IMR-90 (cell line): Measurements from ENCODE around the gene KAT14. TPM values are rescaled to one million over a fixed set of nuclear protein-coding genes. Genes with fewer than 3 reads are reported as not detected.
"Not testable (repeated sequence)": the region's sequence is repeated elsewhere in the genome, so short reads cannot be mapped to it uniquely, and the experiment has no call there.

Experiments
- ATAC-seq: fragments of 200-7000 bp; cut with Tn5 transposase; 2 replicates; pipeline ENCODE4 v1.9.1; 2020; ENCODE audit warnings: low read depth, mild to moderate bottlenecking, moderate library complexity
- BruUV-seq: library from RNA; stranded (reverse); fragments of 400-500 nt; replicated peaks from 2 replicates; lab custom pipeline; 2021; lab: Mats Ljungman, UMichigan
- CTCF ChIA-PET: fragments of 300-600 bp; formaldehyde crosslinking; extraction: SDS; loops from one replicate; lab custom pipeline; 2021; ENCODE audit warnings: antibody characterized with exemption; lab: Yijun Ruan, JAX
- POLR2A ChIA-PET: fragments of 300-600 bp; sonication (Branson Sonifier 250); formaldehyde crosslinking; loops from one replicate; lab custom pipeline; 2022; ENCODE audit warnings: antibody characterized with exemption; ENCODE audit not compliant: unreplicated experiment; lab: Charles Lee
- DNase-seq: peaks from one replicate; pipeline ENCODE4 v3.0.0; 2013
- H2AFZ ChIP-seq: replicated peaks from 2 replicates; pipeline ENCODE3; 2013; ENCODE audit warnings: low read length, mild to moderate bottlenecking; ENCODE audit not compliant: poor library complexity
- H2AK5ac ChIP-seq: 2 replicates; pipeline ENCODE4 v1.6.1; 2013; ENCODE audit warnings: low read depth, low read length, inconsistent platforms
- H2AK9ac ChIP-seq: replicated peaks from 2 replicates; pipeline ENCODE3; 2013; ENCODE audit warnings: mild to moderate bottlenecking, low read depth, low read length, moderate library complexity; ENCODE audit not compliant: poor library complexity
- H2BK120ac ChIP-seq: 2 replicates; pipeline ENCODE4 v1.6.1; 2013; ENCODE audit warnings: low read depth, low read length, inconsistent platforms
- H2BK15ac ChIP-seq: 3 replicates; pipeline ENCODE4 v1.6.1; 2013; ENCODE audit warnings: low read depth, low read length, inconsistent platforms
- H2BK20ac ChIP-seq: 2 replicates; pipeline ENCODE4 v1.6.1; 2013; ENCODE audit warnings: low read depth, mild to moderate bottlenecking, inconsistent platforms, low read length, moderate library complexity
- H2BK5ac ChIP-seq: 2 replicates; pipeline ENCODE4 v1.6.1; 2013; ENCODE audit warnings: mild to moderate bottlenecking, low read depth, low read length, inconsistent platforms; ENCODE audit not compliant: poor library complexity, severe bottlenecking
- H3K14ac ChIP-seq: replicated peaks from 2 replicates; pipeline ENCODE4 v1.6.1; 2013; ENCODE audit warnings: low read depth, low read length, inconsistent platforms
- H3K18ac ChIP-seq: 2 replicates; pipeline ENCODE4 v1.6.1; 2013; ENCODE audit warnings: low read depth, low read length, control low read depth
- H3K23ac ChIP-seq: 2 replicates; pipeline ENCODE4 v1.6.1; 2013; ENCODE audit warnings: low read depth, low read length, inconsistent platforms
- H3K27ac ChIP-seq: 2 replicates; pipeline ENCODE4 v1.5.1; 2013; ENCODE audit warnings: mild to moderate bottlenecking, control low read depth, low read length; ENCODE audit not compliant: insufficient read depth
- H3K27me3 ChIP-seq: 2 replicates; pipeline ENCODE4 v1.6.1; 2013; ENCODE audit warnings: low read length; ENCODE audit not compliant: control insufficient read depth, insufficient read depth
- H3K36me3 ChIP-seq: 2 replicates; pipeline ENCODE4 v1.6.1; 2013; ENCODE audit warnings: low read length, mixed read lengths; ENCODE audit not compliant: control insufficient read depth, insufficient read depth
- H3K4ac ChIP-seq: 2 replicates; pipeline ENCODE4 v1.6.1; 2013; ENCODE audit warnings: low read depth, low read length, inconsistent platforms
- H3K4me1 ChIP-seq: 2 replicates; pipeline ENCODE4 v1.6.1; 2013; ENCODE audit warnings: low read length, mixed read lengths; ENCODE audit not compliant: control insufficient read depth, insufficient read depth
- H3K4me2 ChIP-seq: 2 replicates; pipeline ENCODE4 v1.6.1; 2013; ENCODE audit warnings: low read depth, mild to moderate bottlenecking, control low read depth, low read length, moderate library complexity
- H3K4me3 ChIP-seq: 2 replicates; pipeline ENCODE4 v1.5.1; 2013; ENCODE audit warnings: low read depth, mild to moderate bottlenecking, control low read depth, low read length, moderate library complexity; ENCODE audit not compliant: insufficient read depth
- H3K56ac ChIP-seq: 2 replicates; pipeline ENCODE4 v1.6.1; 2013; ENCODE audit warnings: low read length, inconsistent platforms; ENCODE audit not compliant: insufficient read depth; ENCODE audit errors: extremely low read depth
- H3K79me1 ChIP-seq, 2 experiments: 2 replicates each; pipeline ENCODE4 v1.6.1; 2013; ENCODE audit warnings: low read length in 2 of 2, inconsistent platforms in 1 of 2, low read depth in 1 of 2
- H3K9ac ChIP-seq: 2 replicates; pipeline ENCODE4 v1.6.1; 2013; ENCODE audit warnings: low read depth, low read length, control low read depth
- H3K9me1 ChIP-seq: 2 replicates; pipeline ENCODE4 v1.6.1; 2013; ENCODE audit warnings: low read length, inconsistent platforms; ENCODE audit not compliant: insufficient read depth
- H3K9me3 ChIP-seq: 2 replicates; pipeline ENCODE4 v1.6.1; 2013; ENCODE audit warnings: low read length; ENCODE audit not compliant: control insufficient read depth, insufficient read depth
- H4K20me1 ChIP-seq: 2 replicates; pipeline ENCODE4 v1.6.1; 2013; ENCODE audit warnings: low read length, inconsistent platforms; ENCODE audit not compliant: insufficient read depth
- H4K5ac ChIP-seq: 2 replicates; pipeline ENCODE4 v1.6.1; 2013; ENCODE audit warnings: mild to moderate bottlenecking, low read depth, low read length, control low read depth
- H4K8ac ChIP-seq, 2 experiments: 2 replicates each; pipeline ENCODE4 v1.6.1; 2013; ENCODE audit warnings: low read depth in 2 of 2, low read length in 2 of 2, control low read depth in 1 of 2, inconsistent platforms in 1 of 2
- H4K91ac ChIP-seq: 2 replicates; pipeline ENCODE4 v1.6.1; 2013; ENCODE audit warnings: low read depth, low read length, inconsistent platforms; ENCODE audit not compliant: insufficient read depth
- BHLHE40 ChIP-seq: fragments of 150-350 bp; IDR thresholded peaks from 2 replicates; pipeline ENCODE4 v1.6.1; 2016; ENCODE audit warnings: mild to moderate bottlenecking, low read depth, low read length
- CHD1 ChIP-seq: IDR thresholded peaks from 2 replicates; pipeline ENCODE4 v1.6.1; 2012; ENCODE audit warnings: low read depth, low read length, improper control_type of control experiment
- MAFK ChIP-seq: IDR thresholded peaks from 2 replicates; pipeline ENCODE4 v1.6.1; 2012; ENCODE audit warnings: low read depth, low read length, improper control_type of control experiment
- MAZ ChIP-seq: IDR thresholded peaks from 2 replicates; pipeline ENCODE4 v1.6.1; 2012; ENCODE audit warnings: low read depth, mild to moderate bottlenecking, low read length, improper control_type of control experiment, moderate library complexity, borderline replicate concordance
- NFE2L2 ChIP-seq: fragments of 150-350 bp; IDR thresholded peaks from 2 replicates; pipeline ENCODE4 v1.6.1; 2016; ENCODE audit warnings: low read depth, mild to moderate bottlenecking, low read length
- POLR2A ChIP-seq: IDR thresholded peaks from 2 replicates; pipeline ENCODE4 v1.6.1; 2012; ENCODE audit warnings: mild to moderate bottlenecking, low read depth, low read length
- RFX5 ChIP-seq: IDR thresholded peaks from 2 replicates; pipeline ENCODE4 v1.8.0; 2012; ENCODE audit warnings: low read depth, mild to moderate bottlenecking, low read length, moderate library complexity
- WGBS, 2 experiments: methylation state at CpG; one replicate each; pipeline versions ENCODE4 v1.1.5 to v1.1.7; 2013; ENCODE audit warnings: missing lambda C conversion rate in 2 of 2; ENCODE audit not compliant: insufficient read length in 1 of 2; ENCODE audit errors: extremely low coverage in 2 of 2; 5-methylcytosine and 5-hydroxymethylcytosine counted together
- dilution Hi-C: fragments of 300-500 bp; cut with HindIII; formaldehyde crosslinking; loops from one replicate; pipeline ENCODE4 v1.14.3; 2018; ENCODE audit warnings: low sequenced_read_pairs; ENCODE audit not compliant: unreplicated experiment
- in situ Hi-C: fragments of 300-500 bp; cut with MboI; formaldehyde crosslinking; loops from 3 replicates; pipeline ENCODE4 v1.14.3; 2019; ENCODE audit warnings: low sequenced_read_pairs, inconsistent platforms, mixed read lengths
- intact Hi-C: fragments of 100-400 bp; cut with micrococcal nuclease; formaldehyde crosslinking; loops from 2 replicates; pipeline ENCODE4 v1.10.0; 2022
- polyA plus RNA-seq, 3 experiments: library from polyadenylated mRNA; depleted of rRNA; stranded (reverse); fragments of >200 nt; gene quantifications; 2 replicates each; pipeline ENCODE4 v1.2.3, GENCODE V29; 2012; ENCODE audit warnings: low replicate concordance in 1 of 3
- total RNA-seq: library from RNA; depleted of rRNA; stranded (reverse); fragments of >200 nt; gene quantifications from 2 replicates; pipeline ENCODE4 v1.2.3, GENCODE V29; 2012

KAT14 gene
- total and polyA plus RNA-seq, 2 of the 4 experiments (the other 2 are of a cell fraction), result 6.7 to 12.4 TPM

DNA sequence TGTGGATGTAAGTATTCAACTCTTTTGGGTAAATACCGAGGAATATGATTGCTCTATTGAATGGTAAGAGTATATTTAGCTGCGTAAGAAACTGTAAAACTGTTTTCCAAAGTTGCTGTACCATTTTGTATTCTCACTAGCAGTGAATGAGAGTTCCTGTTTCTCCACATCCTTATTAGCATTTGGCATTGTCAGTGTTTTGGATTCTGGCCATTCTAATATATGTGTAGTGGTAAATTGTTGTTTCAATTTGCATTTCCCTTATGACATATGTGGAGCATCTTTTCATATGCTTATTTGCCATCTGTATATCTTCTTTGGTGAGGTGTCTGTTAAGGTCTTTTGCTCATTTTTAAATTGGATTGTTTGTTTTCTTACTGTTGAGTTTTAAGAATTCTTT, 29.3 kb upstream of the KAT14 start:
- no peaks in the 10 kb centered on the region for H3K4me1 ChIP-seq
- no peak overlapping the region for H4K8ac ChIP-seq
- dilution Hi-C loops (no loop called here), intact Hi-C loops (no loop called here), in situ Hi-C loops (no loop called here)
- no peak overlapping the region for H3K4me2 ChIP-seq
- H2BK120ac ChIP-seq, result no peak overlapping the region
- no peak overlapping the region for H3K9ac ChIP-seq
- CTCF ChIA-PET, result no interaction called here
- no peaks in the 10 kb centered on the region for H4K20me1 ChIP-seq
- H2AK5ac ChIP-seq, result no peak overlapping the region
- H3K36me3 ChIP-seq, result no peaks in the 10 kb centered on the region
- POLR2A ChIA-PET, result no interaction called here
- H3K79me1 ChIP-seq, result no peaks in the 10 kb centered on the region
- no peak overlapping the region for H3K14ac ChIP-seq
- no peak overlapping the region for H2BK20ac ChIP-seq
- DNase-seq (no peak), ATAC-seq (no peak)
- no peak overlapping the region for H3K56ac ChIP-seq
- no CpG with 5 or more reads among the region's 2 CpGs for WGBS, 2 experiments
- H4K5ac ChIP-seq, result no peak overlapping the region
- H2BK5ac ChIP-seq, result no peak overlapping the region
- H3K27ac ChIP-seq, result no peak overlapping the region
- no peak for TF ChIP-seq CHD1
- TF ChIP-seq NFE2L2, result no peak
- TF ChIP-seq MAFK, result no peak
- no peak for TF ChIP-seq RFX5
- no peak for TF ChIP-seq BHLHE40
- TF ChIP-seq MAZ, result no peak
- no peak for TF ChIP-seq POLR2A
- no peak overlapping the region for H4K91ac ChIP-seq
- no peaks in the 10 kb centered on the region; the same call in 1 of the 2 replicates for H3K27me3 ChIP-seq
- no peaks in the 10 kb centered on the region for H3K9me3 ChIP-seq
- no peak overlapping the region for H3K18ac ChIP-seq
- H2AFZ ChIP-seq, result no peak overlapping the region
- no peak overlapping the region for H2AK9ac ChIP-seq
- no TSS peak for BruUV-seq
- H3K4ac ChIP-seq, result no peak overlapping the region
- H3K4me3 ChIP-seq, result no peak overlapping the region
- no peak overlapping the region for H3K23ac ChIP-seq
- no peak overlapping the region for H2BK15ac ChIP-seq
- H3K9me1 ChIP-seq, result no peaks in the 10 kb centered on the region

DNA sequence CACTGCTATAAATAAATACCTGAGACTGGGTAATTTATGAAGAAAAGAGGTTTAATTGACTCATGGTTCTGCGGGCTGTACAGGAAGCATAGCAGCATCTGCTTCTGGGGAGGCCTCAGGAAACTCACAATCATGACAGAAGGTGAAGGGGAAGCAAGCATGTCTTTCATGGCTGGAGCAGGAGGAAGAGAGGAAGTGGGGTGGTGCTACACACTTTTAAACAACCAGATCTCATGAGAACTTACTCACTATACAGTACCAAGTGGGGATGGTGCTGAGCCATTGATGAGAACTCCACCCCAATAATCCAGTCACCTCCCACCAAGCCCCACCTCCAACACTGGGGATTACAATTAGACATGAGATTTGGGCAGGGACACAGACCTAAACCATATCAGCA, 9.1 kb upstream of the KAT14 start:
- H3K9me3 ChIP-seq, H3K18ac ChIP-seq, H4K8ac ChIP-seq, intact Hi-C loops, H3K9me1 ChIP-seq, H3K79me1 ChIP-seq, H4K91ac ChIP-seq, H3K4me3 ChIP-seq, H4K20me1 ChIP-seq, dilution Hi-C loops, BruUV-seq, H3K4ac ChIP-seq, H3K4me1 ChIP-seq, H3K27ac ChIP-seq, H3K9ac ChIP-seq, ATAC-seq, H2AK5ac ChIP-seq, H3K4me2 ChIP-seq, H3K56ac ChIP-seq, H3K36me3 ChIP-seq, POLR2A ChIA-PET, H2BK15ac ChIP-seq, H3K23ac ChIP-seq, CTCF ChIA-PET, H2BK120ac ChIP-seq, H2BK20ac ChIP-seq, H2BK5ac ChIP-seq, H3K14ac ChIP-seq, DNase-seq, H4K5ac ChIP-seq, H2AK9ac ChIP-seq, H3K27me3 ChIP-seq, H2AFZ ChIP-seq: not testable (repeated sequence)
- in situ Hi-C loops, result loop anchor here (25.0 kb wide), 1 partner anchor 491 kb away; no protein-coding TSS in a partner anchor
- no CpG with 5 or more reads among the region's 1 CpG for whole genome bisulfite sequencing, 2 experiments
